Bronchial epithelial cell (primary cell): ENCODE data around the gene HOXB6. TPM values are rescaled to one million over a fixed set of nuclear protein-coding genes. Genes with fewer than 3 reads are reported as not detected.

ENCODE experiments used
- DNase-seq: peaks from one replicate; pipeline ENCODE4 v3.0.0-alpha.2; 2010; ENCODE audit warnings: low read depth
- FAIRE-seq: peaks from 2 replicates; lab custom pipeline; 2011; peaks lifted over from hg19 to GRCh38; lab: Jason Lieb, UNC
- H3K27me3 ChIP-seq: 2 replicates; pipeline ENCODE4 v1.5.1; 2011; ENCODE audit warnings: low read length; ENCODE audit not compliant: control insufficient read depth, insufficient read depth
- H3K36me3 ChIP-seq: 2 replicates; pipeline ENCODE4 v1.5.1; 2011; ENCODE audit warnings: low read length; ENCODE audit not compliant: control insufficient read depth, insufficient read depth
- H3K4me3 ChIP-seq: 2 replicates; pipeline ENCODE4 v1.5.1; 2011; ENCODE audit warnings: mild to moderate bottlenecking, low read depth, low read length, control low read depth
- total RNA-seq: library from RNA; depleted of rRNA; stranded (reverse); fragments of >200 nt; gene quantifications from 2 replicates; pipeline ENCODE4 v1.2.1, GENCODE V29; 2014
- TF ChIP-seq, protein P1 (sequence below): IDR thresholded peaks from 2 replicates; pipeline ENCODE4 v1.5.1; 2011; ENCODE audit warnings: mild to moderate bottlenecking, moderate library complexity, low read length, control low read depth, inconsistent platforms; ENCODE audit not compliant: insufficient read depth, severe bottlenecking

The HOXB6 gene
- total RNA-seq, 1 donor from 2014 or later = not detected

DNA sequence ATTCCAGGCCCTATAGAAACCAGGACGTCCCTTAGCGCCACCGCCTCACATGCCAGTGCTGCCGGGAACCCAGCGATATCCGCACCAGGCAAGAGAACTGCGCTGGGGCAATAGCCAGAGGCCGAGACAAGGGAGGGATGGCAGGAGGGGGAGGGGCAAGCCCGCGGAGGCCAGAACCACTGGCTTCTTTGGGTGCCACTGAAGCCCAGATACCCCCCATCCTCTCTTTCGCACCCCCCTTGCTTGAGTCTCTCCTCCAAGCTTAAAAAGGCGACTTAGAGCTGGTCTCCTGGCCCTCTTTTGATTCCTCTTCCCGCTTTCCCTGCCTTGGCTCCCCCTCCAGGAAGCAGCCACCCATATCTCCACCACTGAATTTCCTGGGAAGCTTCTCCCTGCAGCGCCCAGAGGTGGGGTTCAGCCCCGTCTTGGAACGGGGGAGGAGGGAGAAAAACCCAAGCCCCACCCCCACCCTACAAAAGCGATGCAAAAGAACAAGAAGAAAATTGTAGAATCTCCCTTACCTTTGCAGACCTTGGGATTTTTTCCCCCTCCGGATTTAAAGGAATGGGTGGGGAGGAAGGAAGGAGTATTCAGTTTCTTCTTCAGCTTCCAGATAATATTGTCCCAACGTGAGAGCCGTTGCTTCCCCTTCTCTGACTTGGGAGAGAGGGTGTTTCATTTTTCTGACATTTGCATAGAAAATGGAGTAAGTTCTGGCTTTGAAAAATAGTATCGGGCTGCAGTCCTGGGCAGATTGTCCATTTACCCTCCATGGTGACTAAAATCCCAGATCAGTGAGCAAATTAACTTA, 622 bp downstream of the HOXB6 start:
- FAIRE-seq (no peak), DNase-seq (no peak)
- Histone ChIP-seq H3K27me3 (peaks cover 90% of the 10 kb centered on the region), H3K4me3 (no peak overlapping the region), H3K36me3 (no peaks in the 10 kb centered on the region)
- TF ChIP-seq, protein P1, sequence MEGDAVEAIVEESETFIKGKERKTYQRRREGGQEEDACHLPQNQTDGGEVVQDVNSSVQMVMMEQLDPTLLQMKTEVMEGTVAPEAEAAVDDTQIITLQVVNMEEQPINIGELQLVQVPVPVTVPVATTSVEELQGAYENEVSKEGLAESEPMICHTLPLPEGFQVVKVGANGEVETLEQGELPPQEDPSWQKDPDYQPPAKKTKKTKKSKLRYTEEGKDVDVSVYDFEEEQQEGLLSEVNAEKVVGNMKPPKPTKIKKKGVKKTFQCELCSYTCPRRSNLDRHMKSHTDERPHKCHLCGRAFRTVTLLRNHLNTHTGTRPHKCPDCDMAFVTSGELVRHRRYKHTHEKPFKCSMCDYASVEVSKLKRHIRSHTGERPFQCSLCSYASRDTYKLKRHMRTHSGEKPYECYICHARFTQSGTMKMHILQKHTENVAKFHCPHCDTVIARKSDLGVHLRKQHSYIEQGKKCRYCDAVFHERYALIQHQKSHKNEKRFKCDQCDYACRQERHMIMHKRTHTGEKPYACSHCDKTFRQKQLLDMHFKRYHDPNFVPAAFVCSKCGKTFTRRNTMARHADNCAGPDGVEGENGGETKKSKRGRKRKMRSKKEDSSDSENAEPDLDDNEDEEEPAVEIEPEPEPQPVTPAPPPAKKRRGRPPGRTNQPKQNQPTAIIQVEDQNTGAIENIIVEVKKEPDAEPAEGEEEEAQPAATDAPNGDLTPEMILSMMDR = no peak

DNA sequence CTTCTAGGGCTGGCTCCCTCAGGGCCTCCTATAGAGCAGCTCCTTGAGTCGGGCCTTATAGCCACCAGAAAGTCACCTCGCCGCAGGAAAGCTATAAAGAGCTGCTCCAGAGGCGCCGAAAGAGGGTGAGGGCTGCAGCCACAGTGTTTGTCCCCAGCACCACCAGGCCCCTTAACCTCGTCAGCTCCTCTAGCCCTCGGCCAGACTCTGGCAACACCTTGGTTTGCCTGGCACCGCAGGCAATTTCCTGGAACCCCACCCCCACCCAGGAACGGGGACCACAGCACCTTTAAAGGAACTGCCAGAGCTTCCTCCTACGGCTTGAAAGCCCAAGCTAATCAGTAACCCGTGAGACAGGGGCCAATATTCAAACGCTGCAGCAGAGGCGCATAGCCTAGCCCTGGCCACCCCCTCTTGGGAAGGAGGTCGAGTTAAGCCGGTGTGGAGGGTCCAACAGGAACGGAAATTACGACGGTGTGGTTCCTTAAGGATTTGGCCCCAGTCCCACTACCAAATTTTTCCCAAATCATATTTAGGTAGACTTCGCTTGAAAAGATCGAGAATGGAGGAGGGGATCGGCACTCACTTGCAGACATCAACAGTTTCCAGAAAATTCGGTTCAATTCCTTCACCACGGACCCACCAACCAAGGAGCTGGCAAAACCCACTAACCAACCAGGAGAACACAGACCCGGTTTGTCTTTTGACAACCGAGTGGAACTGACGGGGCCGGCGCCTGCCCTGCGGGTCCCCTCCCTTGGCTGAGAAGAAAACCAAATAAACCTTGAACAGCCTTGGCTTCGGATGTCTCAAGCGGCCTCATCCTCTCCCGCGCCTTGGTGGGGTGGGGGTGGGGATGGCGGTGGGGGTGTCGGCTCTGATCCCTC, 3.0 kb downstream of the HOXB6 start:
- no peak overlapping the region for H3K4me3 ChIP-seq
- H3K27me3 ChIP-seq = peaks cover 95% of the 10 kb centered on the region
- no peak for FAIRE-seq

DNA sequence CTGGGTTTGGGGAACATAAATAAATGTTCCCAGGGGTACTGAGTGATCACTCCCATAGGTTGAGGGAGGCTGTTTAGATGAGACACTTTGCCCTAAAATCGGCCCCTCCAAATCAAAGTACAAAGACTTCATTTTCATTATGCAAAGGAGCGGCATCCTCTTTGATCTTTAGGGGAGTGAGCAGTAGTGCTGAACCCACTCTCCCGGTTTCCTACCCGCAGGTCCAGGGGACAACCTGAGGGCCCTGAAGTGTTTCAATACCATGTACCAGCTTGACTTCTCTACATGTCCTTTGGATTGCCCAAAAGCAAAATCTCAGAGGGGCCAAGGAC, 3.6 kb downstream of the HOXB6 start:
- TF ChIP-seq, protein P1 = no peak
- H3K36me3 ChIP-seq = no peaks in the 10 kb centered on the region
- no peak for FAIRE-seq
- DNase-seq = no peak
- peaks cover 95% of the 10 kb centered on the region for H3K27me3 ChIP-seq
- H3K4me3 ChIP-seq = no peak overlapping the region

More for the DNA sequence above, 3.0 kb downstream of the HOXB6 start:
- DNase-seq = no peak
- H3K36me3 ChIP-seq = no peaks in the 10 kb centered on the region
- TF ChIP-seq, protein P1 = no peak

DNA sequence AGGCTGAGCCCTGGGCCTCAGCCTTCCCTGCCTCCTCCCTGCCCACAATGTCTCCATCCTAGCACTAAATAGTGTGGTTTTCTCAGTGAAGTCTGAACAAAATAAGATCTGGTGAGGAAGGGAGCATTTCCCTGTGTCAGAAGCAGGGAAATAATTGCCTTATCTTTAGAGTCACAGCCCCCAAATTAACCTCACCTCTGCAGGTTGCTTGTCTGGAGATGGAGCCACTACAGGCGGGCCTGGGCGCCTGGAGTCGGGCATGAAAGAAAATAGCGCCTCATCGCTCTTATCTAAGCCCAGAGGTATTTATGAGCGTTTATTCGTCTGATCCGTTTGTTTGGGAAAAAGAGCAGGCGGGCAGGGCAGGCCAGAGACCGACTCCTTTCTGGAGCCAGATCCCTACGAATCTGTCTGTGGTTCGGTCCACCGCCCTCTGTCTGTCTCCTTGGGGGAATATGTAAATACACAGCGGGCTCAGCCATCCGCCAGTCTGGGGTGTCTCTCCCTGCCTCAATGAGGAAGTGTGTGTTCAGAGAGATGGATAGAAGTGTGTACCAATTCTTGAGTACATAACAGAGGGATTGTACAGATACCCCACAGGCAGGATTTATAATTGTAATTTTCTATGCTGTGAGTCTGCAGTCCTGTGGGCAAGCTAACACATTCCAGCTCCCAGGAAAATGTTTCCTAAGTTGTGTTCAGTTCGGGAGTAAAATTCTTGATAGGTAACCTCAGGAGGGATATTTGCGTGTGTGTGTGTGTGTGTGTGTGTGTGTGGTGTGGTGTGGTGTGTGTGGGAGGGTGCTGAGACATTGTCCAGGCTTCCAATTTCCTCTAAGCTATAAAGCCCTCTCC, 4.3 kb downstream of the HOXB6 start:
- FAIRE-seq = no peak
- peaks cover 94% of the 10 kb centered on the region for H3K27me3 ChIP-seq
- TF ChIP-seq, protein P1 = no peak
- DNase-seq = no peak
- H3K4me3 ChIP-seq = no peak overlapping the region
- no peaks in the 10 kb centered on the region for H3K36me3 ChIP-seq

DNA sequence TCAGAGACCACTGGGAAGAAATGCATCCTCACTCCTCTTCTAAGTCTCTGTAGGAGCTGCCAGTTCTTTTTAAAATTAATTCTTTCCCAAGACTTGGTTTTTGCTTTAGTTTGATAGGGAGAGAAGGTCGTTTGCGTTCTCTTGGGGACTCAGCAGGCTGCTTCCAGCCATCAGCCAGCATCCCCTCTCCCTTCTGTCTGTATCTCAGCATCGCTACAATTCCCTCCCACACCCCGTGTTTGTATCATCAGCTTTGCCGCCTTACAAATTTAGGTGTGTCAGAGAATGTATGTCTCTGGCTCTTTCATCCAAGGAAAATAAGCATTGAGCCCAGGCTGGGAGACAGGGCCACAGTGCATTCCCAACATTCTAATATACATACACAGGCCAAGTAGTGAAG, 5.4 kb downstream of the HOXB6 start:
- Histone ChIP-seq H3K27me3 (peaks cover 94% of the 10 kb centered on the region), H3K36me3 (no peaks in the 10 kb centered on the region), H3K4me3 (no peak overlapping the region)
- FAIRE-seq (no peak), DNase-seq (no peak)
- TF ChIP-seq, protein P1 = no peak
